ENCODE data around the gene NXPE1. TPM values are rescaled to one million over a fixed set of nuclear protein-coding genes. Genes with fewer than 3 reads are reported as not detected.

NXPE1 gene
- polyA plus RNA-seq, 1 of the 3 experiments (the other 2 are of a cell fraction): not detected

- Histone ChIP-seq H3K27me3 (ENCODE audit: insufficient read depth) (no peaks in the 10 kb centered on the region), H4K20me1 (ENCODE audit: insufficient read depth) (no peaks in the 10 kb centered on the region), H3F3A (replicated peaks; ENCODE audit: insufficient read depth) (no peaks in the 10 kb centered on the region), H2AFZ (ENCODE audit: low read depth) (no peak overlapping the region), H3K4me3 (ENCODE audit: low read depth in 2 of 2, low read length in 1 of 2) (no peak overlapping the region), H3K9ac (no peak overlapping the region), H3K4me1 (ENCODE audit: control insufficient read depth in 1 of 2, insufficient read depth in 2 of 2, low read depth in 1 of 2, low read length in 1 of 2) (no peaks in the 10 kb centered on the region), H3K79me2 (ENCODE audit: insufficient read depth) (no peaks in the 10 kb centered on the region), H3K36me3 (replicated peaks in 1 of 2; ENCODE audit: control insufficient read depth in 1 of 2, insufficient read depth in 2 of 2, low read length in 1 of 2) (no peaks in the 10 kb centered on the region), H3K9me2 (no peaks in the 10 kb centered on the region), H3K4me2 (no peak overlapping the region), H3K27ac (ENCODE audit: low read depth in 2 of 2, low read length in 1 of 2) (no peak overlapping the region), H3K9me3 (no peaks in the 10 kb centered on the region)
- WGBS (ENCODE audit: low lambda C conversion rate): 42% methylated on average over 1 of the region's 1 CpG
- ChIA-PET POLR2A (no interaction called here), CTCF (no interaction called here)
- DNase-seq: no peak
- TF ChIP-seq POLR2AphosphoS5 (IDR thresholded peaks at IDR 0.05; ENCODE audit: low read depth, low read length): no peak
- TF ChIP-seq TAF1 (IDR thresholded peaks at IDR 0.05; ENCODE audit: borderline replicate concordance, low read depth, low read length): no peak
- no peak for TF ChIP-seq GABPA (IDR thresholded peaks at IDR 0.05; ENCODE audit: low read depth)
- TF ChIP-seq SMC3 (IDR thresholded peaks at IDR 0.05; ENCODE audit: low read depth, low read length): no peak
- no peak for TF ChIP-seq GATA2 (CRISPR knock-in tag; IDR thresholded peaks at IDR 0.05)
- TF ChIP-seq FOSL2 (IDR thresholded peaks at IDR 0.05; ENCODE audit: borderline replicate concordance, low read depth): no peak
- TF ChIP-seq IRF3 (IDR thresholded peaks at IDR 0.05; ENCODE audit: low read depth, low read length): no peak
- no peak for TF ChIP-seq RAD21 (IDR thresholded peaks at IDR 0.05; ENCODE audit: low read length)
- no peak for TF ChIP-seq MEF2A (IDR thresholded peaks at IDR 0.05; ENCODE audit: borderline replicate concordance, low read depth)
- no peak for TF ChIP-seq NRF1 (IDR thresholded peaks at IDR 0.05; ENCODE audit: low read depth, low read length)
- no peak for TF ChIP-seq EZH2phosphoT487 (IDR thresholded peaks at IDR 0.05; ENCODE audit: borderline replicate concordance, low read depth)
- TF ChIP-seq YY1 (IDR thresholded peaks at IDR 0.05; ENCODE audit: low read depth): no peak
- no peak for TF ChIP-seq NFIC (IDR thresholded peaks at IDR 0.05; ENCODE audit: borderline replicate concordance)
Measured at GRCh38 chr11:114556135-114556534, 3.5 kb downstream of the NXPE1 start.

- Histone ChIP-seq H3K4me1 (ENCODE audit: control insufficient read depth in 1 of 2, insufficient read depth in 2 of 2, low read depth in 1 of 2, low read length in 1 of 2) (no peaks in the 10 kb centered on the region), H3K36me3 (replicated peaks in 1 of 2; ENCODE audit: control insufficient read depth in 1 of 2, insufficient read depth in 2 of 2, low read length in 1 of 2) (no peaks in the 10 kb centered on the region), H2AFZ (ENCODE audit: low read depth) (no peak overlapping the region), H3K27ac (ENCODE audit: low read depth in 2 of 2, low read length in 1 of 2) (no peak overlapping the region), H3K9me3 (no peaks in the 10 kb centered on the region), H3K27me3 (ENCODE audit: insufficient read depth) (no peaks in the 10 kb centered on the region), H3K9me2 (no peaks in the 10 kb centered on the region), H3K79me2 (ENCODE audit: insufficient read depth) (no peaks in the 10 kb centered on the region), H4K20me1 (ENCODE audit: insufficient read depth) (no peaks in the 10 kb centered on the region), H3K4me3 (ENCODE audit: low read depth in 2 of 2, low read length in 1 of 2) (no peak overlapping the region), H3K4me2 (no peak overlapping the region), H3F3A (replicated peaks; ENCODE audit: insufficient read depth) (no peaks in the 10 kb centered on the region), H3K9ac (no peak overlapping the region)
- 32% methylated on average over 2 of the region's 2 CpGs for WGBS (ENCODE audit: low lambda C conversion rate)
- no peak for DNase-seq
- ChIA-PET CTCF (no interaction called here), POLR2A (no interaction called here)
- TF ChIP-seq GABPA (IDR thresholded peaks at IDR 0.05; ENCODE audit: low read depth): no peak
- TF ChIP-seq CTCF (IDR thresholded peaks at IDR 0.05): no peak
- no peak for TF ChIP-seq MXI1 (IDR thresholded peaks at IDR 0.05; ENCODE audit: low read depth, low read length)
- no peak for TF ChIP-seq SMC3 (IDR thresholded peaks at IDR 0.05; ENCODE audit: low read depth, low read length)
- no peak for TF ChIP-seq PBX3 (IDR thresholded peaks at IDR 0.05)
- TF ChIP-seq REST (IDR thresholded peaks at IDR 0.05; ENCODE audit: low read depth, low read length): no peak
- no peak for TF ChIP-seq TCF12 (IDR thresholded peaks at IDR 0.05)
- TF ChIP-seq RAD21 (IDR thresholded peaks at IDR 0.05; ENCODE audit: low read length): no peak
- no peak for TF ChIP-seq TAF1 (IDR thresholded peaks at IDR 0.05; ENCODE audit: borderline replicate concordance, low read depth, low read length)
- TF ChIP-seq MAX (IDR thresholded peaks at IDR 0.05; ENCODE audit: low read depth): no peak
- TF ChIP-seq RFX5 (IDR thresholded peaks at IDR 0.05; ENCODE audit: low read length): no peak
- TF ChIP-seq FOSL2 (IDR thresholded peaks at IDR 0.05; ENCODE audit: borderline replicate concordance, low read depth): no peak
- no peak for TF ChIP-seq YY1 (IDR thresholded peaks at IDR 0.05; ENCODE audit: low read depth)
- no peak for TF ChIP-seq SIN3A (IDR thresholded peaks at IDR 0.05; ENCODE audit: borderline replicate concordance, low read depth, low read length)
Measured at GRCh38 chr11:114553642-114554041, 6.0 kb downstream of the NXPE1 start.
